ENCODE measurements around the gene FAM177B. TPM values are rescaled to one million over a fixed set of nuclear protein-coding genes. Genes with fewer than 3 reads are reported as not detected.

The FAM177B gene
- polyA plus RNA-seq, 1 experiment: not detected

GRCh38 chr1:222751255-222751654 is 14.3 kb downstream of the FAM177B start:
- ChIA-PET POLR2A (no interaction called here), CTCF (interaction anchor here (0.6 to 2.4 kb wide), 6 partner anchors 12 to 379 kb away, joined by 3 to 11 read pairs (median 4); no protein-coding TSS in a partner anchor)
- no peak for DNase-seq (ENCODE audit: low read depth, low spot score)
- Histone ChIP-seq H3K4me3 (ENCODE audit: low read depth, low read length) (no peak overlapping the region), H3K9me3 (ENCODE audit: control insufficient read depth, insufficient read depth, low read length) (no peaks in the 10 kb centered on the region), H3K27me3 (ENCODE audit: control insufficient read depth, insufficient read depth, low read length) (peaks cover 2% of the 10 kb centered on the region), H3K27ac (ENCODE audit: low read depth, low read length) (no peak overlapping the region)
- no peak for TF ChIP-seq CTCF (IDR thresholded peaks at IDR 0.05; ENCODE audit: low read depth, low read length)

GRCh38 chr1:222754366-222755139 is 17.6 kb downstream of the FAM177B start:
- H3K27ac ChIP-seq (ENCODE audit: low read depth, low read length): peak overlapping the region; percentile 49
- no peaks in the 10 kb centered on the region for H3K27me3 ChIP-seq (ENCODE audit: control insufficient read depth, insufficient read depth, low read length)
- H3K9me3 ChIP-seq (ENCODE audit: control insufficient read depth, insufficient read depth, low read length): no peaks in the 10 kb centered on the region
- TF ChIP-seq CTCF (IDR thresholded peaks at IDR 0.05; ENCODE audit: low read depth, low read length): no peak
- ChIA-PET CTCF (interaction anchor here (0.8 to 1.8 kb wide), 7 partner anchors 39 to 379 kb away, joined by 3 to 13 read pairs (median 3); no protein-coding TSS in a partner anchor), POLR2A (interaction anchor here (0.6 to 1.2 kb wide), 3 partner anchors 18 to 63 kb away, joined by 3 to 4 read pairs (median 3); no protein-coding TSS in a partner anchor)
- H3K4me3 ChIP-seq (ENCODE audit: low read depth, low read length): no peak overlapping the region
- DNase-seq (ENCODE audit: low read depth, low spot score): peak; percentile 92

GRCh38 chr1:222757646-222758268 is 20.8 kb downstream of the FAM177B start:
- H3K9me3 ChIP-seq (ENCODE audit: control insufficient read depth, insufficient read depth, low read length): no peaks in the 10 kb centered on the region
- ChIA-PET POLR2A (no interaction called here), CTCF (interaction anchor here (0.9 to 1.9 kb wide), 2 partner anchors 19 to 332 kb away, joined by 3 to 6 read pairs; no protein-coding TSS in a partner anchor)
- TF ChIP-seq CTCF (IDR thresholded peaks at IDR 0.05; ENCODE audit: low read depth, low read length): no peak
- H3K4me3 ChIP-seq (ENCODE audit: low read depth, low read length): no peak overlapping the region
- H3K27ac ChIP-seq (ENCODE audit: low read depth, low read length): no peak overlapping the region
- no peaks in the 10 kb centered on the region for H3K27me3 ChIP-seq (ENCODE audit: control insufficient read depth, insufficient read depth, low read length)
- DNase-seq (ENCODE audit: low read depth, low spot score): no peak

GRCh38 chr1:222759451-222760035 is 22.5 kb downstream of the FAM177B start:
- no peak for TF ChIP-seq CTCF (IDR thresholded peaks at IDR 0.05; ENCODE audit: low read depth, low read length)
- Histone ChIP-seq H3K27me3 (ENCODE audit: control insufficient read depth, insufficient read depth, low read length) (no peaks in the 10 kb centered on the region), H3K4me3 (ENCODE audit: low read depth, low read length) (no peak overlapping the region), H3K27ac (ENCODE audit: low read depth, low read length) (no peak overlapping the region), H3K9me3 (ENCODE audit: control insufficient read depth, insufficient read depth, low read length) (no peaks in the 10 kb centered on the region)
- no peak for DNase-seq (ENCODE audit: low read depth, low spot score)
- ChIA-PET CTCF (interaction anchor here (1.9 kb wide), 1 partner anchor 21 kb away, joined by 6 read pairs; no protein-coding TSS in a partner anchor), POLR2A (no interaction called here)
